ENCODE data around the gene COX7A2L.
"Not testable (repeated sequence)": the region's sequence is repeated elsewhere in the genome, so short reads cannot be mapped to it uniquely, and the experiment has no call there.

COX7A2L gene

GRCh38 chr2:42338567-42339190 lies 22.3 kb downstream of the COX7A2L start:
- no peak overlapping the region for H3K4me3 ChIP-seq (ENCODE audit: control insufficient read depth, low read depth, low read length)
- TF ChIP-seq CTCF (conservative IDR thresholded peaks at IDR 0.05; ENCODE audit: control insufficient read depth, insufficient read depth, low read depth, low read length), result no peak
- DNase-seq (ENCODE audit: low read depth), result no peak

- DNase-seq (ENCODE audit: low read depth), result no peak
- no peak overlapping the region for H3K4me3 ChIP-seq (ENCODE audit: control insufficient read depth, low read depth, low read length)
- no peak for TF ChIP-seq CTCF (conservative IDR thresholded peaks at IDR 0.05; ENCODE audit: control insufficient read depth, insufficient read depth, low read depth, low read length)
Measured at GRCh38 chr2:42337846-42338566, 23.0 kb downstream of the COX7A2L start.

GRCh38 chr2:42337356-42337820 lies 23.6 kb downstream of the COX7A2L start:
- DNase-seq (ENCODE audit: low read depth), result no peak
- TF ChIP-seq CTCF (conservative IDR thresholded peaks at IDR 0.05; ENCODE audit: control insufficient read depth, insufficient read depth, low read depth, low read length), result no peak
- H3K4me3 ChIP-seq (ENCODE audit: control insufficient read depth, low read depth, low read length), result no peak overlapping the region

- H3K4me3 ChIP-seq (ENCODE audit: control insufficient read depth, low read depth, low read length), result no peak overlapping the region
- TF ChIP-seq CTCF (conservative IDR thresholded peaks at IDR 0.05; ENCODE audit: control insufficient read depth, insufficient read depth, low read depth, low read length), result no peak
- no peak for DNase-seq (ENCODE audit: low read depth)
Measured at GRCh38 chr2:42336361-42336965, 24.6 kb downstream of the COX7A2L start.

GRCh38 chr2:42335514-42336104 lies 25.4 kb downstream of the COX7A2L start:
- no peak for TF ChIP-seq CTCF (conservative IDR thresholded peaks at IDR 0.05; ENCODE audit: control insufficient read depth, insufficient read depth, low read depth, low read length)
- DNase-seq (ENCODE audit: low read depth), result no peak

GRCh38 chr2:42334865-42335264 lies 26.2 kb downstream of the COX7A2L start:
- not testable (repeated sequence) for DNase-seq (ENCODE audit: low read depth); H3K4me3 ChIP-seq (ENCODE audit: control insufficient read depth, low read depth, low read length)

More at GRCh38 chr2:42335514-42336104, 25.4 kb downstream of the COX7A2L start:
- H3K4me3 ChIP-seq (ENCODE audit: control insufficient read depth, low read depth, low read length), result no peak overlapping the region

- TF ChIP-seq CTCF (conservative IDR thresholded peaks at IDR 0.05; ENCODE audit: control insufficient read depth, insufficient read depth, low read depth, low read length), result no peak
- no peak for DNase-seq (ENCODE audit: low read depth)
- no peak overlapping the region for H3K4me3 ChIP-seq (ENCODE audit: control insufficient read depth, low read depth, low read length)
Measured at GRCh38 chr2:42334220-42334619, 26.8 kb downstream of the COX7A2L start.

All from fibroblast of mammary gland (primary cell).